22Rv1 (cell line): ENCODE data around the gene DPY19L2.
"Not testable (repeated sequence)": the region's sequence is repeated elsewhere in the genome, so short reads cannot be mapped to it uniquely, and the experiment has no call there.

Experiments
- ZFX ChIP-seq: fragments of 450-650 bp; IDR thresholded peaks from 2 replicates; pipeline ENCODE4 v1.6.1; 2017; ENCODE audit warnings: antibody characterized with exemption, borderline replicate concordance
- TF ChIP-seq, protein P1 (sequence below): fragments of 450-650 bp; IDR thresholded peaks from 2 replicates; pipeline ENCODE4 v1.5.1; 2017; ENCODE audit warnings: mild to moderate bottlenecking

DNA sequence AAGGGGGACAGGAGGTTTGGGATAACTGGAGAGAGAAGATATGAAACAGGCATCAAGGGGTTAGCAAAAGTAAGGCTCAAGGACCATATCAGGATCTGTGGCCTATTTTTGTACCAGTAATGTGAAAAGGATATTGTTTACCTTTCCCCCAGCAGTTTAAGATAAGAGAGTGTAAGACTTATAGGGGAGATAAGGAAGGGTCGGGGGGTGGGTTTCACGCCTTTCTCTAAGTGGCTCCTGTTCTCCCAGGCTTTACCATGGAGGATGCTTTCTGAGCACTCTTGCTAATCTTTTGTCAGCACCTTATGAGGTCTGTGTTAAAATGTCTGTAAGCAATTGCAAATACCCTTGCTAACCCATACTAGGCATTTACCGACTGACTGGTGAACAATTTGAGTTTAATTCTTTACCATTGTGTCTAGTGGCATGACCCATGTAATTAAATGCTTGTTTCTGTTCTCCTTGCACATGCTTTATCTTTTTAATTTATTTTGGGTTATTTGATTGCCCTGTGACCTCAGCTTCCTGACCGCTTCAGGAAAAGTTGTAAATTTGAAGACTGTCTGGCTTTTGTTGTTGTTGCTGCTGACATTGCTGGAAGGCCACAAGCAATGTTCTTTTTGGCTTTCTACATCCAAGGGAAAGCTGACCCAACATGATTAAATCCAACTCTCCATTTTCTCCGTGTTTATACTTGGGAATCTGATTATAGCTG, 12.6 kb downstream of the DPY19L2 start:
- TF ChIP-seq, protein P1, sequence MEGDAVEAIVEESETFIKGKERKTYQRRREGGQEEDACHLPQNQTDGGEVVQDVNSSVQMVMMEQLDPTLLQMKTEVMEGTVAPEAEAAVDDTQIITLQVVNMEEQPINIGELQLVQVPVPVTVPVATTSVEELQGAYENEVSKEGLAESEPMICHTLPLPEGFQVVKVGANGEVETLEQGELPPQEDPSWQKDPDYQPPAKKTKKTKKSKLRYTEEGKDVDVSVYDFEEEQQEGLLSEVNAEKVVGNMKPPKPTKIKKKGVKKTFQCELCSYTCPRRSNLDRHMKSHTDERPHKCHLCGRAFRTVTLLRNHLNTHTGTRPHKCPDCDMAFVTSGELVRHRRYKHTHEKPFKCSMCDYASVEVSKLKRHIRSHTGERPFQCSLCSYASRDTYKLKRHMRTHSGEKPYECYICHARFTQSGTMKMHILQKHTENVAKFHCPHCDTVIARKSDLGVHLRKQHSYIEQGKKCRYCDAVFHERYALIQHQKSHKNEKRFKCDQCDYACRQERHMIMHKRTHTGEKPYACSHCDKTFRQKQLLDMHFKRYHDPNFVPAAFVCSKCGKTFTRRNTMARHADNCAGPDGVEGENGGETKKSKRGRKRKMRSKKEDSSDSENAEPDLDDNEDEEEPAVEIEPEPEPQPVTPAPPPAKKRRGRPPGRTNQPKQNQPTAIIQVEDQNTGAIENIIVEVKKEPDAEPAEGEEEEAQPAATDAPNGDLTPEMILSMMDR: not testable (repeated sequence)
- TF ChIP-seq ZFX: not testable (repeated sequence)
